Endothelial cell of umbilical vein (primary cell): ENCODE results near the gene ZNF839. TPM values are rescaled to one million over a fixed set of nuclear protein-coding genes. Genes with fewer than 3 reads are reported as not detected.

Experiments used
- BruUV-seq: library from RNA; stranded (reverse); fragments of 400-500 nt; replicated peaks from 2 replicates; lab custom pipeline; 2021; lab: Mats Ljungman, UMichigan
- CTCF ChIA-PET: fragments of 300-600, 350-600 bp; sonication (Branson Sonifier 250); formaldehyde crosslinking; loops from one replicate; lab custom pipeline; 2021; ENCODE audit warnings: antibody characterized with exemption, inconsistent platforms; lab: Charles Lee
- POLR2A ChIA-PET: fragments of 300-600, 350-600 bp; sonication (Branson Sonifier 250); formaldehyde crosslinking; loops from one replicate; lab custom pipeline; 2021; ENCODE audit warnings: antibody characterized with exemption, inconsistent platforms; lab: Charles Lee
- DNase-seq: peaks from one replicate; pipeline ENCODE4 v3.0.0-alpha.2; 2011; ENCODE audit warnings: low read depth, low spot score
- FAIRE-seq: peaks from 2 replicates; lab custom pipeline; 2011; peaks lifted over from hg19 to GRCh38; lab: Jason Lieb, UNC
- H2AFZ ChIP-seq: 2 replicates; pipeline ENCODE4 v1.6.0; 2012; ENCODE audit warnings: low read depth, low read length, control low read depth, inconsistent platforms
- H3K27ac ChIP-seq: 2 replicates; pipeline ENCODE4 v1.5.1; 2011; ENCODE audit warnings: low read depth, mild to moderate bottlenecking, control low read depth, low read length, moderate library complexity; ENCODE audit not compliant: insufficient read depth
- H3K27me3 ChIP-seq, 2 experiments: 2 replicates each; pipeline versions ENCODE4 v1.6.0 to v1.6.1; 2011; ENCODE audit warnings: low read length in 2 of 2, mixed read lengths in 1 of 2; ENCODE audit not compliant: control insufficient read depth in 2 of 2, insufficient read depth in 2 of 2
- H3K36me3 ChIP-seq, 2 experiments: 2 replicates in 1 of 2; 3 replicates in 1 of 2; pipeline ENCODE4 v1.5.1; 2011; ENCODE audit warnings: low read length in 2 of 2, mild to moderate bottlenecking in 1 of 2, moderate library complexity in 1 of 2; ENCODE audit not compliant: control insufficient read depth in 2 of 2, insufficient read depth in 2 of 2; ENCODE audit errors: extremely low read depth in 1 of 2
- H3K4me1 ChIP-seq: 3 replicates; pipeline ENCODE4 v1.5.1; 2011; ENCODE audit warnings: mild to moderate bottlenecking, low read length; ENCODE audit not compliant: control insufficient read depth, insufficient read depth; ENCODE audit errors: extremely low read depth
- H3K4me2 ChIP-seq: 2 replicates; pipeline ENCODE4 v1.6.1; 2011; ENCODE audit warnings: low read length, control low read depth, mixed read lengths; ENCODE audit not compliant: insufficient read depth
- H3K4me3 ChIP-seq, 3 experiments: fragments of 200-600 bp in 1 of 3; sonication (generic), shearing (Covaris generic) in 1 of 3; replicated peaks in 1 of 3; 2 replicates each; pipeline ENCODE4 v1.5.1; 2011 to 2016; ENCODE audit warnings: control low read depth in 3 of 3, low read length in 3 of 3, mild to moderate bottlenecking in 2 of 3, inconsistent platforms in 1 of 3, low read depth in 1 of 3, moderate library complexity in 1 of 3; ENCODE audit not compliant: insufficient read depth in 1 of 3
- H3K79me2 ChIP-seq: 2 replicates; pipeline ENCODE4 v1.6.0; 2012; ENCODE audit warnings: low read length, inconsistent platforms; ENCODE audit not compliant: control insufficient read depth, insufficient read depth
- H3K9ac ChIP-seq: replicated peaks from 2 replicates; pipeline ENCODE3; 2011; ENCODE audit warnings: low read length, control low read depth; ENCODE audit not compliant: insufficient read depth; ENCODE audit errors: extremely low read depth
- H3K9me1 ChIP-seq: replicated peaks from 3 replicates; pipeline ENCODE4 v1.6.0; 2011; ENCODE audit warnings: mild to moderate bottlenecking, low read length; ENCODE audit not compliant: control insufficient read depth, insufficient read depth; ENCODE audit errors: extremely low read depth
- H3K9me3 ChIP-seq: replicated peaks from 2 replicates; pipeline ENCODE4 v1.5.1; 2012; ENCODE audit warnings: low read length, inconsistent platforms; ENCODE audit not compliant: control insufficient read depth, insufficient read depth
- H4K20me1 ChIP-seq: replicated peaks from 2 replicates; pipeline ENCODE3; 2011; ENCODE audit warnings: mild to moderate bottlenecking, low read length; ENCODE audit not compliant: control insufficient read depth, insufficient read depth; ENCODE audit errors: extremely low read depth
- CTCF ChIP-seq, 2 donors: IDR thresholded peaks; 1 replicate in 1 of 2; 2 replicates in 1 of 2; pipeline ENCODE4 v1.5.1; 2011; ENCODE audit warnings: low read length in 2 of 2, mild to moderate bottlenecking in 2 of 2, moderate library complexity in 2 of 2, control low read depth in 1 of 2, inconsistent platforms in 1 of 2, low read depth in 1 of 2; ENCODE audit not compliant: insufficient read depth in 1 of 2; ENCODE audit errors: extremely low read depth in 1 of 2
- EZH2 ChIP-seq: IDR thresholded peaks from 2 replicates; pipeline ENCODE4 v1.6.1; 2012; ENCODE audit warnings: borderline replicate concordance, low read depth, mild to moderate bottlenecking, moderate library complexity, low read length, inconsistent platforms; ENCODE audit not compliant: severe bottlenecking
- FOS ChIP-seq: IDR thresholded peaks from 2 replicates; pipeline ENCODE4 v1.6.1; 2011; ENCODE audit warnings: mild to moderate bottlenecking, low read length, moderate library complexity, borderline replicate concordance; ENCODE audit not compliant: insufficient read depth
- GATA2 ChIP-seq: IDR thresholded peaks from 2 replicates; pipeline ENCODE4 v1.7.0; 2011; ENCODE audit warnings: low read depth, mild to moderate bottlenecking, moderate library complexity, mixed read lengths, low read length; ENCODE audit not compliant: insufficient read length, insufficient read depth
- JUN ChIP-seq: IDR thresholded peaks from 2 replicates; pipeline ENCODE4 v1.6.1; 2011; ENCODE audit warnings: borderline replicate concordance, low read depth; ENCODE audit not compliant: insufficient read length, insufficient read depth
- MAX ChIP-seq: IDR thresholded peaks from 2 replicates; pipeline ENCODE4 v1.6.1; 2011; ENCODE audit not compliant: insufficient read depth, insufficient read length
- MYC ChIP-seq: IDR thresholded peaks from one replicate; pipeline ENCODE4 v1.6.1; 2011; ENCODE audit warnings: mild to moderate bottlenecking, low read depth, low read length
- POLR2A ChIP-seq: IDR thresholded peaks from 2 replicates; pipeline ENCODE4 v1.6.1; 2012; ENCODE audit warnings: low read depth, mild to moderate bottlenecking, control low read depth, low read length
- POLR2AphosphoS5 ChIP-seq: IDR thresholded peaks from 2 replicates; pipeline ENCODE4 v1.6.1; 2012; ENCODE audit warnings: low read depth, mild to moderate bottlenecking, control low read depth, low read length, moderate library complexity; ENCODE audit not compliant: insufficient read depth
- dilution Hi-C: fragments of 300-500 bp; cut with MboI; formaldehyde crosslinking; loops from one replicate; pipeline ENCODE4 v1.15.0; 2019; ENCODE audit warnings: low sequenced_read_pairs; ENCODE audit not compliant: extremely low pct_ligation_motif_present
- intact Hi-C: fragments of 100-400 bp; cut with micrococcal nuclease; formaldehyde crosslinking; loops from one replicate; pipeline ENCODE4 v1.10.0; 2022
- polyA plus RNA-seq, 4 experiments: library from polyadenylated mRNA; depleted of rRNA in 3 of 4; stranded (reverse) in 3 of 4; unstranded in 1 of 4; fragments of >200 nt; gene quantifications; 2 replicates each; pipeline versions ENCODE4 v1.2.1 to v1.2.3, GENCODE V29; 2011 to 2012; ENCODE audit warnings: missing spikeins in 1 of 4
- total RNA-seq: library from RNA; stranded (reverse); gene quantifications from 2 replicates; pipeline ENCODE4 v1.2.3, GENCODE V29; 2021

ZNF839 gene
- total and polyA plus RNA-seq, 2 donors (not counting 3 experiments of a cell fraction or from before 2014, with no cell fraction given) = 9.8 to 12.5 TPM

GRCh38 chr14:102292441-102292840 lies 27.1 kb upstream of the ZNF839 start:
- no peak for FAIRE-seq
- ChIA-PET CTCF (no interaction called here), POLR2A (no interaction called here)
- no peaks in the 10 kb centered on the region for H3K9me1 ChIP-seq
- DNase-seq = no peak
- H3K4me2 ChIP-seq = no peak overlapping the region
- no peaks in the 10 kb centered on the region for H3K9me3 ChIP-seq
- TF ChIP-seq MYC (no peak), FOS (no peak), EZH2 (no peak), POLR2AphosphoS5 (no peak), CTCF (IDR thresholded peaks at IDR 0.05; ENCODE audit: extremely low read depth in 1 of 2, insufficient read depth in 1 of 2, low read depth in 1 of 2, low read length in 2 of 2) (no peak), POLR2A (no peak), MAX (no peak), JUN (no peak), GATA2 (no peak)
- no peak overlapping the region for H3K27ac ChIP-seq
- BruUV-seq = no TSS peak
- no peaks in the 10 kb centered on the region for H3K36me3 ChIP-seq
- H3K79me2 ChIP-seq = no peaks in the 10 kb centered on the region
- H3K4me3 ChIP-seq = no peak overlapping the region
- H3K4me1 ChIP-seq = peaks cover 3% of the 10 kb centered on the region
- no peak overlapping the region for H3K9ac ChIP-seq
- no peaks in the 10 kb centered on the region for H4K20me1 ChIP-seq
- intact Hi-C loops = no loop called here
- dilution Hi-C loops = no loop called here
- no peaks in the 10 kb centered on the region for H3K27me3 ChIP-seq
- no peak overlapping the region for H2AFZ ChIP-seq
